Large intestine (tissue), 3 donors: ENCODE measurements around the gene CNOT4. TPM values are rescaled to one million over a fixed set of nuclear protein-coding genes. Genes with fewer than 3 reads are reported as not detected.

Experiments
- DNase-seq, 2 donors: peaks; one replicate each; pipeline versions ENCODE4 v3.0.0 to v3.0.0-alpha.2; 2013
- H3K27ac ChIP-seq: one replicate; pipeline ENCODE4 v1.5.1; 2013; ENCODE audit warnings: low read length
- H3K27me3 ChIP-seq: 2 replicates; pipeline ENCODE4 v1.6.1; 2013; ENCODE audit warnings: low read length; ENCODE audit not compliant: control insufficient read depth, insufficient read depth
- H3K36me3 ChIP-seq: 2 replicates; pipeline ENCODE4 v1.6.1; 2013; ENCODE audit warnings: low read length; ENCODE audit not compliant: control insufficient read depth, insufficient read depth
- H3K4me1 ChIP-seq: one replicate; pipeline ENCODE4 v1.6.1; 2013; ENCODE audit warnings: low read length; ENCODE audit not compliant: control insufficient read depth, insufficient read depth
- H3K4me3 ChIP-seq: one replicate; pipeline ENCODE4 v1.5.1; 2013; ENCODE audit warnings: low read length
- H3K9me3 ChIP-seq: one replicate; pipeline ENCODE4 v1.6.1; 2013; ENCODE audit warnings: mild to moderate bottlenecking, low read depth, low read length, moderate library complexity; ENCODE audit not compliant: control insufficient read depth
- WGBS: methylation state at CpG from one replicate; pipeline ENCODE4 v1.1.5; 2013; ENCODE audit warnings: low lambda C conversion rate; ENCODE audit not compliant: insufficient coverage; 5-methylcytosine and 5-hydroxymethylcytosine counted together
- polyA plus RNA-seq: library from polyadenylated mRNA; unstranded; fragments of 120-200 nt; gene quantifications from one replicate; pipeline ENCODE4 v1.2.1, GENCODE V29; 2013

CNOT4 gene
- polyA plus RNA-seq, 1 donor: 18.8 TPM

DNA sequence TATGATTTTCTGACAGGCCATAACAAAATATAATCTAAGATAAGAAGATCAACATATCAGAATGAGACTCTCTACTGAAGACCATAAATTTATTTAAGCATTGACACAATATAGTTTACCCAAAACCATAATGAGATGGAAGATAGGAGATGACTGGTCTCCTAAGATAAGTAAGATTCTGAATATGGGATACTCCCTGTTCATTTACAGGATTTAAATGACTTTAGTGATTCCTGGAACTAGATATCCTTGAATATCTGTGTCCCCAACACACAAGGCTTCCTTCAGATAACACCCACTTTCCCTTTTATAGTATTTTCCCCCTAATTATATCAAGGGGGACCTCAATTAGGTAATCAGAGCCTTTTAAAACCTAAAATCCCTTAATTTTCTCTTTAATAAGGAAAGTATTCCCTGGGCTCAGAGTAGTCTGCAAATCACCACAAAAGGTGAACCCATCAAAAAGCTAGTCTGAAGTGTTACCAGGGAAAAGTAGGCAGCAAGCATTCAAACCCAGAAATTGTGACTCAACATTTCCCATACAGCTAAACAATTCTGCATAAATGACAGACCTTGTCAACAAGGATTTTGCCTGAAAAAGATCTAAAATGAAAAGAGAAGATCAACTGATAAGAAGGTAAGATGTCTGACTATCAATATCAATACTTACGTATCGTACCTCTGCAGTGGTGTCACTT, 99.9 kb downstream of the CNOT4 start:
- Histone ChIP-seq H3K4me1 (no peaks in the 10 kb centered on the region), H3K9me3 (no peaks in the 10 kb centered on the region), H3K36me3 (peaks cover 20% of the 10 kb centered on the region), H3K27ac (no peak overlapping the region), H3K4me3 (no peak overlapping the region), H3K27me3 (no peaks in the 10 kb centered on the region)
- WGBS: 93% methylated on average over 2 of the region's 2 CpGs
- DNase-seq: no peak

DNA sequence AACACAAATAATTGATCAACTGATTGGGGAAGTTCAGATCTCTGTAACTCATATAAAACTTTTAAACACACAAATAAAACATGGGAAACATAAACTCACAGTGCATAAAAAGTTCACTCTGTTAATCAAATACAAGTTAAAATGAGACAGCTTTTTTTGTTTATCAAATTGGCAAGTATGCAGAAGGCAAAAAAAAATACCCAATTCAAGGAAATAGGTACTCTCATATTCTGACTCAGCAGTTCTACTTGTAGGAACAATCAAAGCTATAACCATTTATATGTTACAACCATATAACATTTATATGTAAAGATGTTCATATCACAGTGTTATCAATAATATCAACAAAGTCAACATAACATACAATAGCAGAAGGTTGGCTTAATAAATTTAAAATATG, 102.0 kb downstream of the CNOT4 start:
- H3K4me1 ChIP-seq: no peaks in the 10 kb centered on the region
- peaks cover 17% of the 10 kb centered on the region for H3K36me3 ChIP-seq
- H3K27me3 ChIP-seq: no peaks in the 10 kb centered on the region
- no peak overlapping the region for H3K27ac ChIP-seq
- no peak for DNase-seq
- no peaks in the 10 kb centered on the region for H3K9me3 ChIP-seq
- H3K4me3 ChIP-seq: no peak overlapping the region

DNA sequence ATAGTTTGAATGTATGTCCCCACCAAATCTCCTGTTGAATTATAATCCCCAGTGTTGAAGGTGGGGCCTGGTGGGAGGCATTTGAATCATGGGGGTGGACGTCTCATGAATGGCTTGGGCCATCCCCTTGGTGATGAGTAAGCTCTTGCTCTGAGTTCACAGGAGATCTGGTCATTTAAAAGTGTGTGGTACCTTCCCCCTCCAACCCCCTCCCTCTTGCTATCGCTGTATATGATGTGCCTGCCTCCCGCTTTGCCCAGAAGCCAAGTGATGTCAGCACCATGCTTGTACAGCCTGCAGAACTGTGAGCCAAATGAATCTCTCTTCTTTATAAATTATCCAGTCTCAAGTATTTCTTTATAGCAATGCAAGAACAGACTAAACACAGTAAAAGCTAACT, 103.0 kb downstream of the CNOT4 start:
- WGBS: no CpG with 5 or more reads among the region's 3 CpGs
- no peaks in the 10 kb centered on the region for H3K4me1 ChIP-seq
- no peaks in the 10 kb centered on the region for H3K27me3 ChIP-seq
- no peak overlapping the region for H3K27ac ChIP-seq
- H3K36me3 ChIP-seq: peaks cover 15% of the 10 kb centered on the region
- no peak for DNase-seq
- no peak overlapping the region for H3K4me3 ChIP-seq
- H3K9me3 ChIP-seq: no peaks in the 10 kb centered on the region

DNA sequence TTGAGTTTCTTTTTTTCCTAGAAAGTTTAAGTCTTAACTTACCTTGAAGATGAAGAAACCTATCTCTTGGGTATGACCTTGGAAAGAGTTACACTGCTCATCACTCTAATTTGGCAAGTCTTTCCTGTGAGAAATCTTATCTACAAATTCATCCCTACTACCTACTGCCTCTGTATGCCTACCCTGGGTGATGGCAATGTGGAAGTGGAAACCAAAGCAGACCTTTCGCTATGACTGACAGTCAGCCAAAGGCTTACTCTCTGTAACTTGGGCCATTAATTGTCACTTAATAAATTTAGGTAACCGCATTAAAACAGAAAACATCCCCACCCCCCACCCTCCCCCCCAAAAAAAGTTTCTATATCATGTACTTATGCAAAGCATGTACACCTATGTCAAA, 103.9 kb downstream of the CNOT4 start:
- H3K27ac ChIP-seq: no peak overlapping the region
- H3K4me1 ChIP-seq: no peaks in the 10 kb centered on the region
- no CpG with 5 or more reads among the region's 2 CpGs for WGBS
- no peaks in the 10 kb centered on the region for H3K27me3 ChIP-seq
- DNase-seq: no peak
- H3K9me3 ChIP-seq: no peaks in the 10 kb centered on the region
- no peak overlapping the region for H3K4me3 ChIP-seq
- H3K36me3 ChIP-seq: peaks cover 15% of the 10 kb centered on the region

DNA sequence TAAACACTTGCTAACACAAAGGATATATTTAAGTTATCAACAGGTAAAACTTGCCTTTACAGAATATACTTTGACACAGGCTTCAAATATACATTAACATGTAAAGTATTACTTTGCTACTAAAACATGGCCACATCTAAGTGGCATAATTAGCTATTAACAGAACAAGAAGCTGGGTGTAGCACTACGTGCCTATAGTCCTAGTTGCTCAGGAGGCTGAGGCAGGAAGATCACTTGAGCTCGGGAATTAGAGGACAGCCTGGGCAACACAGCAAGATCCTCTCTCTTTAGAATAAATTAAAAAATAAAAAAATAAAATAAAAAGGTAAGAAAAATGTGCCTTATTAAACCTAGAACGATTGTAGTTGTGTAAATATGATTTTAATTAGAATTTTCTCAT, 106.6 kb downstream of the CNOT4 start:
- H3K27me3 ChIP-seq: no peaks in the 10 kb centered on the region
- H3K4me3 ChIP-seq: no peak overlapping the region
- H3K9me3 ChIP-seq: no peaks in the 10 kb centered on the region
- peaks cover 7% of the 10 kb centered on the region for H3K36me3 ChIP-seq
- no peaks in the 10 kb centered on the region for H3K4me1 ChIP-seq
- no peak for DNase-seq
- no peak overlapping the region for H3K27ac ChIP-seq
- 84% methylated on average over 2 of the region's 3 CpGs for WGBS

DNA sequence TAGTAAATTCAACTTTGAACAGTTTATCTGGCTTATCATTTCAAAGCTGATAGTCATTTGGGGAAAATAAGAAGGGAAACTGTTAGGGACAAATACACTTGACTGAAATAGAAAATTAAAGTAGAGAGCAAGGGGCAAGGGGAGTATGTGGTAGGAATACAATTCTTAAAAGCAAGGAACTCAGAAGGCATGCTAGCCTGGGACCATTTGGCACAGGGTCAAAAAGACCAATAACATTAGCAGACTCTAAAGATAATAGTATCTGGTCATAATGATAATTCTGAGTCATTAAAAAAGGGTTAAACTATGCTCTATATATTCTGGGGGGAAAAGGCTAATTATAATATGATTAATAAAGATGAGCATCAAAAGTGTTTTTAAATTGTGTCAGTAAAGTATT, 112.2 kb downstream of the CNOT4 start:
- no peaks in the 10 kb centered on the region for H3K27me3 ChIP-seq
- H3K9me3 ChIP-seq: no peaks in the 10 kb centered on the region
- no peaks in the 10 kb centered on the region for H3K4me1 ChIP-seq
- no peak overlapping the region for H3K4me3 ChIP-seq
- DNase-seq: no peak
- H3K27ac ChIP-seq: no peak overlapping the region
- peaks cover 12% of the 10 kb centered on the region for H3K36me3 ChIP-seq

DNA sequence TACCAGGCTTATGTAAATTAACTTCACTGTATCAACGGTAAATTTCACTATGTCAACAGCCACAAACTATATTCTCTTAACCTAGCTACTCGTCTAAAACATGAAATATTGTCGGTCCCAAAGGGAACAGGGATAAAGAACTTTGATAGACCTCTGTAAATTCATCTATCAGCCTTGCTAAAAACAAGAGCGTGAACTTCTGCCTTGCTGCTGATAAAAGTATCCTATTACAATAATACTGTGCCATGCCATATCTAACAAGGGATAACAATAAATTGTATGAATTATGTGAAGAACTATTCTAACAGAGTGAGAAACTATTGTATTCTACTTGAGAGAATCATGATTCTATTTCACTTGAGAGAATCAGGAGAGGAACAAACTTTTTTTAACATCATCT, 117.2 kb downstream of the CNOT4 start:
- no peak overlapping the region for H3K4me3 ChIP-seq
- no peaks in the 10 kb centered on the region for H3K9me3 ChIP-seq
- H3K36me3 ChIP-seq: peaks cover 16% of the 10 kb centered on the region
- DNase-seq: no peak
- H3K27me3 ChIP-seq: no peaks in the 10 kb centered on the region
- no peak overlapping the region for H3K27ac ChIP-seq
- 81% methylated on average over 2 of the region's 4 CpGs for WGBS
- no peaks in the 10 kb centered on the region for H3K4me1 ChIP-seq

DNA sequence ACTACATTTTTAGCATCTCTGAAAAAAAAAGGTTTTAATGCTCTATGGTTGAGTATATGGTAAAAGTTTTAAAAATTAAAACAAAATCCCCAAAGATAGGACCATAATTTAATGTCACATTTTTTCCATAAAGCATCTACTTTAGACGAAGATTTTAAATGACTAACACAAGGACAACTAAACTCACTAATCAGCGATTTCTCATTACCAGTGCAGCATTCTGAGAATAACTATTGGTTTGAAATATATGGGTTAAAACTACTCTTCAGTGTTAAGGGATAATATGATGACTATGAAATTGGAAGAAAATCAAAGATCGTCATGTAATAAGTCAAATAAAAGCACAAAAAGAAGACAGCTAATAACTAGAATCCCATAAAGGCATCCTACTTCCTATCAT, 118.4 kb downstream of the CNOT4 start:
- 100% methylated on average over 2 of the region's 3 CpGs for WGBS
- no peak overlapping the region for H3K4me3 ChIP-seq
- no peaks in the 10 kb centered on the region for H3K27me3 ChIP-seq
- DNase-seq: no peak
- H3K4me1 ChIP-seq: no peaks in the 10 kb centered on the region
- H3K36me3 ChIP-seq: peaks cover 19% of the 10 kb centered on the region
- no peaks in the 10 kb centered on the region for H3K9me3 ChIP-seq
- H3K27ac ChIP-seq: no peak overlapping the region

DNA sequence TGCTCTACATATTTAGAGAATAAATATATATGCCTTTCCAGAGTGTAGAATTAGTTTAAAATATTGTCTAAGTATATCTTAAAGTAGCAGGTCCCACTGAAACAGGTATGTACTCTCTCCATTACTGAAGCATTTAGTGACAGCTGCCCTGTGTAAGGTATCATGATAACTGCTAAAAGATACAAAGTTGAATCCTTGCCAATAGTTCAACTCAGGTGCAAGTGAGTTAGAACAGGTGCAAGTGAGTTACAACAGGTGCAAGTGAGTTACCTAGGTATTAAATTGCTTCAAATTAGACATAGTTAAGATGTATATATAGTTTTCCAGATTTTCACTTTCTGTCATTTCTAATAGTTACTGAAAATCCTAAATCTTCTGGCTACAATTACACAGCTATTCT, 119.1 kb downstream of the CNOT4 start:
- peak in 1 of 2 donors; percentile 8 for DNase-seq
- H3K36me3 ChIP-seq: peaks cover 20% of the 10 kb centered on the region
- H3K27ac ChIP-seq: no peak overlapping the region
- no peaks in the 10 kb centered on the region for H3K4me1 ChIP-seq
- no peaks in the 10 kb centered on the region for H3K27me3 ChIP-seq
- H3K9me3 ChIP-seq: no peaks in the 10 kb centered on the region
- no peak overlapping the region for H3K4me3 ChIP-seq

DNA sequence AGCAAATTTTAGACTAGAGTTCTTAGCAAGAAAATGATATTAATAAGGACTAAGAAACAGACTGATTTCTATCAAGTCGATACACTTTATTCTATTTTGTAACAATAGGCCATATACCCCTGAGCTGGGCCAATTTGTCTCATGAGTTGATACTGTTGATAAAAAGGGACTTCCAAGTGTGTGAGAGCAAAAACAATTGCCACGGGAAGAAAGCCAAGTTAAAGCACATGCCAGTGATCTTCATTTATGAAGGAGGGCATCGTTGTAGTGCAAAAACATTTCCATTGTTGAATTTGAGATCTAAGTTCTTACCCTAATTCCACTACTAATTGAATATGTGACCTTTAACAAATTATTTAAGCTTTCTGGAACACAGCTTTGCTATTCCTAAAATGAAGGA, 119.9 kb downstream of the CNOT4 start:
- H3K27ac ChIP-seq: no peak overlapping the region
- H3K4me1 ChIP-seq: no peaks in the 10 kb centered on the region
- H3K27me3 ChIP-seq: no peaks in the 10 kb centered on the region
- no peak overlapping the region for H3K4me3 ChIP-seq
- WGBS: no CpG with 5 or more reads among the region's 3 CpGs
- peaks cover 15% of the 10 kb centered on the region for H3K36me3 ChIP-seq
- no peak for DNase-seq
- no peaks in the 10 kb centered on the region for H3K9me3 ChIP-seq

DNA sequence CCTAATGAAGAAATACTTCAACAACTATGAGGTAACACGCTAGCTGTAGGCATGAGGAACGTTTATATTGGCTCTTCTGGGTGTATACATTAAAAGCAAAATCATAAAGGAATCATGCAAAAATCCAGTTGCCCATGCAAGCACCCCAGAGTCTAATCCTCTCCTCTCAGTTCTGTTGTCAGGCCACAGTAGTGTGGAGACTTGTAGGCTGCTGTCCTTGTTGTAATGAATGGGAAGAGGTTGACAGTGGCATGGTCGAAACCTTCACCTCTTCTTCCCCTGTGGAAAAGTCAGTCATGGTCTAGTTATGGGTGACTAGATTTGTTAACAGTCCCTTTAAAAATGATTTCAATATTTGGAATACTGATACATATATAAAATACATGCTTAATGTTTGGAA, 121.3 kb downstream of the CNOT4 start:
- Histone ChIP-seq H3K27me3 (no peaks in the 10 kb centered on the region), H3K36me3 (peaks cover 8% of the 10 kb centered on the region), H3K27ac (no peak overlapping the region), H3K9me3 (no peaks in the 10 kb centered on the region), H3K4me1 (no peaks in the 10 kb centered on the region), H3K4me3 (no peak overlapping the region)
- WGBS: 83% methylated on average over 2 of the region's 3 CpGs
- no peak for DNase-seq
